Neural cell (in vitro differentiated cells): ENCODE results near the gene PREPL. TPM values are rescaled to one million over a fixed set of nuclear protein-coding genes. Genes with fewer than 3 reads are reported as not detected.

Source experiments
- H2AFZ ChIP-seq: fragments of 200-600, 300-800 bp; sonication (generic), shearing (Covaris generic); 2 replicates; pipeline ENCODE4 v1.6.0; 2014; ENCODE audit warnings: low read depth, mild to moderate bottlenecking, antibody characterized with exemption, low read length, moderate library complexity
- H3F3A ChIP-seq: fragments of 200-600 bp; shearing (Covaris generic); 2 replicates; pipeline ENCODE4 v1.6.1; 2016; ENCODE audit warnings: mild to moderate bottlenecking, moderate library complexity, mixed read lengths, antibody characterized with exemption, low read length; ENCODE audit not compliant: insufficient read depth, poor library complexity, severe bottlenecking
- H3K27ac ChIP-seq: fragments of 200-600, 300-800 bp; sonication (generic), shearing (Covaris generic); 2 replicates; pipeline ENCODE4 v1.5.1; 2014; ENCODE audit warnings: mild to moderate bottlenecking, low read length, moderate library complexity
- H3K27me3 ChIP-seq: fragments of 300-800, 200-600 bp; sonication (generic), shearing (Covaris generic); 2 replicates; pipeline ENCODE4 v1.6.0; 2014; ENCODE audit warnings: mild to moderate bottlenecking, low read depth, low read length, moderate library complexity; ENCODE audit not compliant: insufficient read depth
- H3K36me3 ChIP-seq: fragments of 300-800, 200-600 bp; sonication (generic), shearing (Covaris generic); 2 replicates; pipeline ENCODE4 v1.5.1; 2014; ENCODE audit warnings: mild to moderate bottlenecking, antibody characterized with exemption, low read length, moderate library complexity; ENCODE audit not compliant: insufficient read depth
- H3K4me2 ChIP-seq: fragments of 300-800, 200-600 bp; sonication (generic), shearing (Covaris generic); 2 replicates; pipeline ENCODE4 v1.6.0; 2014; ENCODE audit warnings: mild to moderate bottlenecking, low read length
- H3K4me3 ChIP-seq: fragments of 300-800, 200-600 bp; sonication (generic), shearing (Covaris generic); 2 replicates; pipeline ENCODE4 v1.5.1; 2014; ENCODE audit warnings: mild to moderate bottlenecking, low read length, moderate library complexity
- H3K79me2 ChIP-seq: fragments of 200-600 bp; shearing (Covaris generic); replicated peaks from 2 replicates; pipeline ENCODE4 v1.6.0; 2014; ENCODE audit warnings: mild to moderate bottlenecking, low read length, moderate library complexity; ENCODE audit not compliant: insufficient read depth
- H3K9ac ChIP-seq: fragments of 300-800, 200-600 bp; sonication (generic), shearing (Covaris generic); 2 replicates; pipeline ENCODE4 v1.6.1; 2016; ENCODE audit warnings: mild to moderate bottlenecking, low read length, mixed read lengths
- H3K9me2 ChIP-seq: fragments of 200-600 bp; shearing (Covaris generic); 2 replicates; pipeline ENCODE4 v1.6.1; 2016; ENCODE audit warnings: mild to moderate bottlenecking, low read length, mixed read lengths; ENCODE audit not compliant: insufficient read depth
- H3K9me3 ChIP-seq: fragments of 200-600, 300-800 bp; sonication (generic), shearing (Covaris generic); 2 replicates; pipeline ENCODE4 v1.6.1; 2016; ENCODE audit warnings: mild to moderate bottlenecking, mixed run types, low read length, moderate library complexity, mixed read lengths
- H4K20me1 ChIP-seq: fragments of 200-600 bp; shearing (Covaris generic); 2 replicates; pipeline ENCODE4 v1.6.1; 2016; ENCODE audit warnings: mild to moderate bottlenecking, mixed run types; ENCODE audit not compliant: insufficient read depth
- CTCF ChIP-seq: fragments of 450-650 bp; IDR thresholded peaks from 2 replicates; pipeline ENCODE4 v1.5.1; 2014; ENCODE audit warnings: antibody characterized with exemption, mild to moderate bottlenecking, moderate library complexity; ENCODE audit not compliant: poor library complexity, severe bottlenecking
- EP300 ChIP-seq: fragments of 450-650 bp; conservative IDR thresholded peaks from 2 replicates; pipeline ENCODE4 v1.6.1; 2014; ENCODE audit warnings: antibody characterized with exemption, mild to moderate bottlenecking, moderate library complexity; ENCODE audit not compliant: poor library complexity, severe bottlenecking
- EZH2 ChIP-seq: fragments of 200-600, 300-800 bp; shearing (Covaris generic), sonication (generic); IDR thresholded peaks from 2 replicates; pipeline ENCODE4 v1.6.1; 2014; ENCODE audit warnings: antibody characterized with exemption, low read length, borderline replicate concordance, mild to moderate bottlenecking; ENCODE audit not compliant: insufficient read depth, poor library complexity, severe bottlenecking
- MXI1 ChIP-seq: fragments of 450-650 bp; conservative IDR thresholded peaks from 2 replicates; pipeline ENCODE4 v1.6.1; 2014; ENCODE audit warnings: antibody characterized with exemption, mild to moderate bottlenecking; ENCODE audit not compliant: poor library complexity, severe bottlenecking
- POLR2AphosphoS5 ChIP-seq: IDR thresholded peaks from 2 replicates; pipeline ENCODE4 v1.6.1; 2012
- RAD21 ChIP-seq: fragments of 450-650 bp; conservative IDR thresholded peaks from 2 replicates; pipeline ENCODE4 v1.6.1; 2014; ENCODE audit warnings: antibody characterized with exemption, mild to moderate bottlenecking, moderate library complexity
- REST ChIP-seq: IDR thresholded peaks from 2 replicates; pipeline ENCODE4 v1.6.1; 2012; ENCODE audit warnings: borderline replicate concordance
- SMC3 ChIP-seq: fragments of 450-650 bp; conservative IDR thresholded peaks from 2 replicates; pipeline ENCODE4 v1.6.1; 2014; ENCODE audit warnings: antibody characterized with exemption, mild to moderate bottlenecking, moderate library complexity; ENCODE audit not compliant: poor library complexity
- polyA plus RNA-seq: library from polyadenylated mRNA; depleted of rRNA; stranded (reverse); fragments of >200 nt; gene quantifications from 2 replicates; pipeline ENCODE4 v1.2.3, GENCODE V29; 2014

PREPL gene
- polyA plus RNA-seq, 1 donor from 2014 or later = 236 TPM

DNA sequence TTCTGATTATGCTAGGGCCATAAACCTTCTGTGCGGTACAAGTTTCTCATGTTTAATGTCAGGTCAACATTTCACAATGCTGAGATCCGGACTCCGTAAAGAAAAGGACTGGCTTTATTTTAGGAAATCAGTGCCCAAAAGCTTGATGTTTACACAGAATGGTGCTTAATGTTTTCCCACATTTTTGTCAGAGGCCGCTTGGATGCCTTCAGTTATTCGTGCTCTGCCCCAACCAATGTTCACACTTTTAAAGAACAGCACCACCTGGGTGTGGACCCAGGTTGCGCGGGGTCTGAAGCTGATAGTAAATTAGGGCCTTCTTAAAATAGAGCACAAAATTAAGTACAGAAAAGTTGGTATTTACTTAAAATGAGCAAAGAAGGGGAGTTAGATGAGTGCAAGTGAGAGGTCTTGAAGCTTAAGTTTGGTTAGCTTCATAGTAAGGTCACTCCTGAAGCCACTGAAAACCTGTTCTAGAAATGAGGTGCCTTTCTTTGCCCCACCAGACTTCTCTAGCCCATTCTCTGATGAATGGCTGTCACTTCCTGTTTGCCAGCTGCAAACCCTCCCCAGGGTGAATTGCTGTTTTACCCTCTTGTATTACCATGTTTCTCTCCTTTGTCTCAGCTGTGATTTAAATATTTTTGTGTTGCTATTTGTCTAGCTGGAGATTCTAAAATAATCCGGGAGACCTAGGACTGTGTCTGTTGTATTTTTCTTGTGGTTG lies 65.5 kb downstream of the PREPL start:
- no peaks in the 10 kb centered on the region for H4K20me1 ChIP-seq
- no peaks in the 10 kb centered on the region for H3K27me3 ChIP-seq
- no peak overlapping the region for H3K9ac ChIP-seq
- no peak overlapping the region for H2AFZ ChIP-seq
- H3K9me3 ChIP-seq = no peaks in the 10 kb centered on the region
- no peaks in the 10 kb centered on the region for H3K36me3 ChIP-seq
- no peaks in the 10 kb centered on the region for H3K79me2 ChIP-seq
- no peak overlapping the region for H3K27ac ChIP-seq
- H3K9me2 ChIP-seq = no peaks in the 10 kb centered on the region
- H3K4me2 ChIP-seq = no peak overlapping the region
- no peaks in the 10 kb centered on the region for H3F3A ChIP-seq
- no peak overlapping the region for H3K4me3 ChIP-seq
- TF ChIP-seq RAD21 (no peak), REST (no peak)

- Histone ChIP-seq H3K79me2 (no peaks in the 10 kb centered on the region), H2AFZ (no peak overlapping the region), H3K9me3 (no peaks in the 10 kb centered on the region), H3F3A (no peaks in the 10 kb centered on the region), H3K9ac (no peak overlapping the region), H4K20me1 (no peaks in the 10 kb centered on the region), H3K4me2 (no peak overlapping the region), H3K9me2 (no peaks in the 10 kb centered on the region), H3K4me3 (no peak overlapping the region), H3K36me3 (no peaks in the 10 kb centered on the region), H3K27ac (no peak overlapping the region), H3K27me3 (no peaks in the 10 kb centered on the region)
- TF ChIP-seq CTCF = no peak
These were observed 66.2 kb downstream of the PREPL start for GRCh38 chr2:44295113-44295512.

- Histone ChIP-seq H3K4me2 (no peak overlapping the region), H3K9ac (no peak overlapping the region), H4K20me1 (no peaks in the 10 kb centered on the region), H3K79me2 (no peaks in the 10 kb centered on the region), H3K9me2 (no peaks in the 10 kb centered on the region), H3K36me3 (no peaks in the 10 kb centered on the region), H3K27ac (no peak overlapping the region), H3K9me3 (no peaks in the 10 kb centered on the region), H3K4me3 (no peak overlapping the region), H3F3A (no peaks in the 10 kb centered on the region), H3K27me3 (no peaks in the 10 kb centered on the region), H2AFZ (no peak overlapping the region)
- no peak for TF ChIP-seq REST
- no peak for TF ChIP-seq EZH2
- TF ChIP-seq POLR2AphosphoS5 = no peak
- TF ChIP-seq MXI1 = no peak
- no peak for TF ChIP-seq SMC3
- TF ChIP-seq EP300 = no peak
- no peak for TF ChIP-seq RAD21
These were observed 69.7 kb downstream of the PREPL start for GRCh38 chr2:44291281-44292248.
